IMR-90 (cell line): ENCODE data around the gene SCRG1. TPM values are rescaled to one million over a fixed set of nuclear protein-coding genes. Genes with fewer than 3 reads are reported as not detected.

ENCODE experiments used
- ATAC-seq: fragments of 200-7000 bp; cut with Tn5 transposase; 2 replicates; pipeline ENCODE4 v1.9.1; 2020; ENCODE audit warnings: low read depth, mild to moderate bottlenecking, moderate library complexity
- BruUV-seq: library from RNA; stranded (reverse); fragments of 400-500 nt; replicated peaks from 2 replicates; lab custom pipeline; 2021; lab: Mats Ljungman, UMichigan
- CTCF ChIA-PET: fragments of 300-600 bp; formaldehyde crosslinking; extraction: SDS; loops from one replicate; lab custom pipeline; 2021; ENCODE audit warnings: antibody characterized with exemption; lab: Yijun Ruan, JAX
- POLR2A ChIA-PET: fragments of 300-600 bp; sonication (Branson Sonifier 250); formaldehyde crosslinking; loops from one replicate; lab custom pipeline; 2022; ENCODE audit warnings: antibody characterized with exemption; ENCODE audit not compliant: unreplicated experiment; lab: Charles Lee
- DNase-seq: peaks from one replicate; pipeline ENCODE4 v3.0.0; 2013
- H2AFZ ChIP-seq: replicated peaks from 2 replicates; pipeline ENCODE3; 2013; ENCODE audit warnings: low read length, mild to moderate bottlenecking; ENCODE audit not compliant: poor library complexity
- H2AK5ac ChIP-seq: 2 replicates; pipeline ENCODE4 v1.6.1; 2013; ENCODE audit warnings: low read depth, low read length, inconsistent platforms
- H2AK9ac ChIP-seq: replicated peaks from 2 replicates; pipeline ENCODE3; 2013; ENCODE audit warnings: mild to moderate bottlenecking, low read depth, low read length, moderate library complexity; ENCODE audit not compliant: poor library complexity
- H2BK120ac ChIP-seq: 2 replicates; pipeline ENCODE4 v1.6.1; 2013; ENCODE audit warnings: low read depth, low read length, inconsistent platforms
- H2BK15ac ChIP-seq: 3 replicates; pipeline ENCODE4 v1.6.1; 2013; ENCODE audit warnings: low read depth, low read length, inconsistent platforms
- H2BK20ac ChIP-seq: 2 replicates; pipeline ENCODE4 v1.6.1; 2013; ENCODE audit warnings: low read depth, mild to moderate bottlenecking, inconsistent platforms, low read length, moderate library complexity
- H2BK5ac ChIP-seq: 2 replicates; pipeline ENCODE4 v1.6.1; 2013; ENCODE audit warnings: mild to moderate bottlenecking, low read depth, low read length, inconsistent platforms; ENCODE audit not compliant: poor library complexity, severe bottlenecking
- H3K14ac ChIP-seq: replicated peaks from 2 replicates; pipeline ENCODE4 v1.6.1; 2013; ENCODE audit warnings: low read depth, low read length, inconsistent platforms
- H3K18ac ChIP-seq: 2 replicates; pipeline ENCODE4 v1.6.1; 2013; ENCODE audit warnings: low read depth, low read length, control low read depth
- H3K23ac ChIP-seq: 2 replicates; pipeline ENCODE4 v1.6.1; 2013; ENCODE audit warnings: low read depth, low read length, inconsistent platforms
- H3K27ac ChIP-seq: 2 replicates; pipeline ENCODE4 v1.5.1; 2013; ENCODE audit warnings: mild to moderate bottlenecking, control low read depth, low read length; ENCODE audit not compliant: insufficient read depth
- H3K27me3 ChIP-seq: 2 replicates; pipeline ENCODE4 v1.6.1; 2013; ENCODE audit warnings: low read length; ENCODE audit not compliant: control insufficient read depth, insufficient read depth
- H3K36me3 ChIP-seq: 2 replicates; pipeline ENCODE4 v1.6.1; 2013; ENCODE audit warnings: low read length, mixed read lengths; ENCODE audit not compliant: control insufficient read depth, insufficient read depth
- H3K4ac ChIP-seq: 2 replicates; pipeline ENCODE4 v1.6.1; 2013; ENCODE audit warnings: low read depth, low read length, inconsistent platforms
- H3K4me1 ChIP-seq: 2 replicates; pipeline ENCODE4 v1.6.1; 2013; ENCODE audit warnings: low read length, mixed read lengths; ENCODE audit not compliant: control insufficient read depth, insufficient read depth
- H3K4me2 ChIP-seq: 2 replicates; pipeline ENCODE4 v1.6.1; 2013; ENCODE audit warnings: low read depth, mild to moderate bottlenecking, control low read depth, low read length, moderate library complexity
- H3K4me3 ChIP-seq: 2 replicates; pipeline ENCODE4 v1.5.1; 2013; ENCODE audit warnings: low read depth, mild to moderate bottlenecking, control low read depth, low read length, moderate library complexity; ENCODE audit not compliant: insufficient read depth
- H3K56ac ChIP-seq: 2 replicates; pipeline ENCODE4 v1.6.1; 2013; ENCODE audit warnings: low read length, inconsistent platforms; ENCODE audit not compliant: insufficient read depth; ENCODE audit errors: extremely low read depth
- H3K79me1 ChIP-seq, 2 experiments: 2 replicates each; pipeline ENCODE4 v1.6.1; 2013; ENCODE audit warnings: low read length in 2 of 2, inconsistent platforms in 1 of 2, low read depth in 1 of 2
- H3K9ac ChIP-seq: 2 replicates; pipeline ENCODE4 v1.6.1; 2013; ENCODE audit warnings: low read depth, low read length, control low read depth
- H3K9me1 ChIP-seq: 2 replicates; pipeline ENCODE4 v1.6.1; 2013; ENCODE audit warnings: low read length, inconsistent platforms; ENCODE audit not compliant: insufficient read depth
- H3K9me3 ChIP-seq: 2 replicates; pipeline ENCODE4 v1.6.1; 2013; ENCODE audit warnings: low read length; ENCODE audit not compliant: control insufficient read depth, insufficient read depth
- H4K20me1 ChIP-seq: 2 replicates; pipeline ENCODE4 v1.6.1; 2013; ENCODE audit warnings: low read length, inconsistent platforms; ENCODE audit not compliant: insufficient read depth
- H4K5ac ChIP-seq: 2 replicates; pipeline ENCODE4 v1.6.1; 2013; ENCODE audit warnings: mild to moderate bottlenecking, low read depth, low read length, control low read depth
- H4K8ac ChIP-seq, 2 experiments: 2 replicates each; pipeline ENCODE4 v1.6.1; 2013; ENCODE audit warnings: low read depth in 2 of 2, low read length in 2 of 2, control low read depth in 1 of 2, inconsistent platforms in 1 of 2
- H4K91ac ChIP-seq: 2 replicates; pipeline ENCODE4 v1.6.1; 2013; ENCODE audit warnings: low read depth, low read length, inconsistent platforms; ENCODE audit not compliant: insufficient read depth
- BHLHE40 ChIP-seq: fragments of 150-350 bp; IDR thresholded peaks from 2 replicates; pipeline ENCODE4 v1.6.1; 2016; ENCODE audit warnings: mild to moderate bottlenecking, low read depth, low read length
- CEBPB ChIP-seq: IDR thresholded peaks from 2 replicates; pipeline ENCODE4 v1.6.1; 2012; ENCODE audit warnings: low read depth, low read length, improper control_type of control experiment
- MAFK ChIP-seq: IDR thresholded peaks from 2 replicates; pipeline ENCODE4 v1.6.1; 2012; ENCODE audit warnings: low read depth, low read length, improper control_type of control experiment
- MAZ ChIP-seq: IDR thresholded peaks from 2 replicates; pipeline ENCODE4 v1.6.1; 2012; ENCODE audit warnings: low read depth, mild to moderate bottlenecking, low read length, improper control_type of control experiment, moderate library complexity, borderline replicate concordance
- NFE2L2 ChIP-seq: fragments of 150-350 bp; IDR thresholded peaks from 2 replicates; pipeline ENCODE4 v1.6.1; 2016; ENCODE audit warnings: low read depth, mild to moderate bottlenecking, low read length
- POLR2A ChIP-seq: IDR thresholded peaks from 2 replicates; pipeline ENCODE4 v1.6.1; 2012; ENCODE audit warnings: mild to moderate bottlenecking, low read depth, low read length
- RFX5 ChIP-seq: IDR thresholded peaks from 2 replicates; pipeline ENCODE4 v1.8.0; 2012; ENCODE audit warnings: low read depth, mild to moderate bottlenecking, low read length, moderate library complexity
- SMC3 ChIP-seq: fragments of 150-350 bp; IDR thresholded peaks from 2 replicates; pipeline ENCODE4 v1.6.1; 2016; ENCODE audit warnings: low read depth, mild to moderate bottlenecking, antibody characterized with exemption, low read length, moderate library complexity
- WGBS, 2 experiments: methylation state at CpG; one replicate each; pipeline versions ENCODE4 v1.1.5 to v1.1.7; 2013; ENCODE audit warnings: missing lambda C conversion rate in 2 of 2; ENCODE audit not compliant: insufficient read length in 1 of 2; ENCODE audit errors: extremely low coverage in 2 of 2; 5-methylcytosine and 5-hydroxymethylcytosine counted together
- dilution Hi-C: fragments of 300-500 bp; cut with HindIII; formaldehyde crosslinking; loops from one replicate; pipeline ENCODE4 v1.14.3; 2018; ENCODE audit warnings: low sequenced_read_pairs; ENCODE audit not compliant: unreplicated experiment
- in situ Hi-C: fragments of 300-500 bp; cut with MboI; formaldehyde crosslinking; loops from 3 replicates; pipeline ENCODE4 v1.14.3; 2019; ENCODE audit warnings: low sequenced_read_pairs, inconsistent platforms, mixed read lengths
- intact Hi-C: fragments of 100-400 bp; cut with micrococcal nuclease; formaldehyde crosslinking; loops from 2 replicates; pipeline ENCODE4 v1.10.0; 2022
- polyA plus RNA-seq, 3 experiments: library from polyadenylated mRNA; depleted of rRNA; stranded (reverse); fragments of >200 nt; gene quantifications; 2 replicates each; pipeline ENCODE4 v1.2.3, GENCODE V29; 2012; ENCODE audit warnings: low replicate concordance in 1 of 3
- total RNA-seq: library from RNA; depleted of rRNA; stranded (reverse); fragments of >200 nt; gene quantifications from 2 replicates; pipeline ENCODE4 v1.2.3, GENCODE V29; 2012

The SCRG1 gene
- total and polyA plus RNA-seq, 2 of the 4 experiments (the other 2 are of a cell fraction) = under 0.01 to 0.22 TPM

DNA sequence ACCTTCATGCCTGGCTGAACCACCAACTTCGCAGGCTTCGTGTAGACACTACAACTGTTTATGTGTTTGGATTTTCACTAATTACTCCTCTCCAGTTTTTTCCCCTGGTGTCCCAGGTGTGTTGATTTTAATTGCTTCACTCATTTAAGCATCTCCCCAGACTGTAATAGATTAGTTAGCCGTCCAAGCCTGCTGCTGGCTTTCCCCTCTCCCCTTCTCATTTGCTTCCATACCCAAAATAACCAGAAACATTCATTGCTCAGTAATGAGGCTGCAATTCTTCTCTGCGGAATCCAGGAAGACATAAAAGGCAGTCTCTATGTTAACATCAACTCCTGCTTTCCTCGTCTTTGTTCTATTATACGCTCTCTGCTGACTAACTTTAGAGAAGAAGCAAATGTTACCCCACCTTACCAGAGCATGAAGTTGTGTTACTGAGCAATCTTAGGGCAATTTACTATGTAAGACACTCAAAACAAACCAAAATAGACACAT is 37.9 kb upstream of the SCRG1 start:
- H2AFZ ChIP-seq = no peak overlapping the region
- no peaks in the 10 kb centered on the region for H3K9me3 ChIP-seq
- H4K91ac ChIP-seq = no peak overlapping the region
- H2AK9ac ChIP-seq = no peak overlapping the region
- H4K8ac ChIP-seq = no peak overlapping the region
- intact Hi-C loops (no loop called here), in situ Hi-C loops (no loop called here), dilution Hi-C loops (no loop called here)
- no peak overlapping the region for H3K18ac ChIP-seq
- ChIA-PET CTCF (no interaction called here), POLR2A (no interaction called here)
- no peak for DNase-seq
- BruUV-seq = no TSS peak
- no peak overlapping the region for H3K4ac ChIP-seq
- H3K14ac ChIP-seq = no peak overlapping the region
- H3K79me1 ChIP-seq = no peaks in the 10 kb centered on the region
- H3K36me3 ChIP-seq = no peaks in the 10 kb centered on the region
- no peak overlapping the region for H2BK120ac ChIP-seq
- H3K4me1 ChIP-seq = peaks cover 3% of the 10 kb centered on the region; the same call in 1 of the 2 replicates
- no CpG with 5 or more reads among the region's 6 CpGs for WGBS, 2 experiments
- no peak overlapping the region for H3K4me3 ChIP-seq
- ATAC-seq = no peak
- TF ChIP-seq BHLHE40 (no peak), NFE2L2 (no peak), SMC3 (no peak), MAZ (no peak), RFX5 (no peak), POLR2A (no peak), CEBPB (no peak), MAFK (no peak)
- H2BK5ac ChIP-seq = no peak overlapping the region
- H3K23ac ChIP-seq = no peak overlapping the region
- no peak overlapping the region for H3K4me2 ChIP-seq
- H4K5ac ChIP-seq = no peak overlapping the region
- H3K56ac ChIP-seq = no peak overlapping the region
- H2BK15ac ChIP-seq = no peak overlapping the region
- H3K9ac ChIP-seq = no peak overlapping the region
- no peaks in the 10 kb centered on the region for H4K20me1 ChIP-seq
- no peaks in the 10 kb centered on the region; the same call in 1 of the 2 replicates for H3K27me3 ChIP-seq
- H2BK20ac ChIP-seq = no peak overlapping the region
- no peaks in the 10 kb centered on the region for H3K9me1 ChIP-seq
- H2AK5ac ChIP-seq = no peak overlapping the region
- no peak overlapping the region for H3K27ac ChIP-seq
